Activated CD8-positive, alpha-beta T cell treated with anti-CD3 and anti-CD28 coated beads, Interleukin-2, amount 10 ng/mL, durations not matched to agents 7 days and 5 days (primary cell): ENCODE data around the gene PSMC1. TPM values are rescaled to one million over a fixed set of nuclear protein-coding genes. Genes with fewer than 3 reads are reported as not detected.
"Not testable (repeated sequence)": the region's sequence is repeated elsewhere in the genome, so short reads cannot be mapped to it uniquely, and the experiment has no call there.

ENCODE experiments used
- ATAC-seq: fragments of 150-1000 bp; cut with Tn5 transposase; one replicate; pipeline ENCODE4 v1.10.0; 2021; ENCODE audit warnings: moderate library complexity
- CTCF ChIA-PET: fragments of 350-600 bp; sonication (Branson Sonifier 250); formaldehyde crosslinking; loops from one replicate; lab custom pipeline; 2021; ENCODE audit warnings: antibody characterized with exemption; lab: Charles Lee
- POLR2A ChIA-PET: fragments of 350-600 bp; sonication (Branson Sonifier 250); formaldehyde crosslinking; loops from one replicate; lab custom pipeline; 2021; ENCODE audit warnings: antibody characterized with exemption; lab: Charles Lee
- DNase-seq: peaks from one replicate; pipeline ENCODE4 v3.0.0-alpha.2; 2020
- H3K27ac Mint-ChIP-seq: one replicate; pipeline ENCODE4 v1.8.0; 2021; ENCODE audit warnings: mild to moderate bottlenecking, mixed read lengths
- H3K27me3 Mint-ChIP-seq: one replicate; pipeline ENCODE4 v1.8.0; 2021; ENCODE audit warnings: low read depth, mixed read lengths
- H3K36me3 Mint-ChIP-seq: one replicate; pipeline ENCODE4 v1.8.0; 2021; ENCODE audit warnings: low read depth, mixed read lengths
- H3K4me1 Mint-ChIP-seq: one replicate; pipeline ENCODE4 v1.8.0; 2021; ENCODE audit warnings: low read depth, mixed read lengths
- H3K4me3 Mint-ChIP-seq: one replicate; pipeline ENCODE4 v1.8.0; 2021; ENCODE audit warnings: mild to moderate bottlenecking, mixed read lengths
- H3K9me3 Mint-ChIP-seq: one replicate; pipeline ENCODE4 v1.8.0; 2022; ENCODE audit warnings: mixed read lengths; ENCODE audit not compliant: insufficient read depth
- total RNA-seq, 2 experiments: library from RNA; stranded (reverse); gene quantifications; one replicate each; pipeline ENCODE4 v1.2.3, GENCODE V29; 2021

Gene PSMC1
- total RNA-seq, result 10 to 100 TPM; 83.5 to 88.9 TPM

GRCh38 chr14:90256354-90257131, at the start of gene PSMC1:
Gene PSMC1, plus strand, starts transcription at chr14:90256553. Its CDS starts 45 bp downstream, at chr14:90256598.
- CTCF ChIA-PET, result interaction anchor here (1.1 to 2.5 kb wide), 7 partner anchors 9 to 502 kb away, joined by 3 to 10 read pairs (median 6); no protein-coding TSS in a partner anchor
- ATAC-seq (peak; percentile 97), DNase-seq (peak; percentile 92)
- POLR2A ChIA-PET, result interaction anchor here (0.7 to 3.5 kb wide), 9 partner anchors 8 to 626 kb away, joined by 3 to 20 read pairs (median 3); partner anchors contain the start of gene TDP1
- peaks cover 26% of the 10 kb centered on the region for H3K4me1 Mint-ChIP-seq
- no peaks in the 10 kb centered on the region for H3K9me3 Mint-ChIP-seq
- peak within 1 kb of the TSS; percentile 93 for H3K4me3 Mint-ChIP-seq
- peaks cover 4% of the 10 kb centered on the region for H3K27me3 Mint-ChIP-seq
- H3K36me3 Mint-ChIP-seq, result peaks cover 43% of the 10 kb centered on the region
- peak within 1 kb of the TSS; percentile 95 for H3K27ac Mint-ChIP-seq

DNA sequence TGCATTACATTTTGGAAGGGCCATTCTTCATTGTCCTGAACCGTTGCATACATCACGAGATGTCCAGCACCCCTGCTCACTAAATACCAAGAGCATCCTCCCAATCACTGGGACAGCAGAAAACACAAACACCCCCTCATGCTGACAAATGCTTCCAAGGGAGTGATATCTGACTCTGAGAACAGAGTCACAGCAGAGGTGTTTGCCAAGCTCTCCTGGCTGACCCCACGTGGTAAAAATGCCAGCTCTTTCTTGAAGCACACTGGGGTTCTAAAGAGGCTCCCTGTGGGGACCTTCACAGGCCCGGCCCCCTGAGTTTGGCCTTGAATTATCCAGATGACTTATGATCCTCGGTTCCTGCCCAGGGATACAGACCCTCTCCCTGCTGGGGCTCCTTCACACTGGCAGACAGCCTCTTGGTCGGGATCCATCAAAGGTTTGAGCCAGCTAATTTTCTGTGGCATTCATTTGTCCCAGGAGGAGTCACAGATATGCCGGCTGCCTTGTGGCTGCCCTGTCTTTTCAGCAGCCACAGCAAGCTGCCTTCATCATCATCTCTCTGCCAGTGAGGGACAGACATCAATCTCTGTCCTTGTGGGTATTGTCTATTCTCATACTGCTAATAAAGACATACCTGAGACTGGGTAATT, 43.1 kb upstream of the PSMC1 start:
- H3K36me3 Mint-ChIP-seq, result peaks cover 2% of the 10 kb centered on the region
- no peak overlapping the region for H3K4me3 Mint-ChIP-seq
- POLR2A ChIA-PET, result no interaction called here
- H3K9me3 Mint-ChIP-seq, result no peaks in the 10 kb centered on the region
- H3K27me3 Mint-ChIP-seq, result peaks cover 7% of the 10 kb centered on the region
- no peaks in the 10 kb centered on the region for H3K4me1 Mint-ChIP-seq
- DNase-seq, result no peak
- CTCF ChIA-PET, result no interaction called here
- ATAC-seq, result no peak
- no peak overlapping the region for H3K27ac Mint-ChIP-seq

GRCh38 chr14:90228478-90228877, 27.9 kb upstream of the PSMC1 start:
- H3K4me3 Mint-ChIP-seq, result no peak overlapping the region
- POLR2A ChIA-PET, result no interaction called here
- ATAC-seq (no peak), DNase-seq (no peak)
- H3K27ac Mint-ChIP-seq, result no peak overlapping the region
- no peaks in the 10 kb centered on the region for H3K4me1 Mint-ChIP-seq
- CTCF ChIA-PET, result no interaction called here
- no peaks in the 10 kb centered on the region for H3K36me3 Mint-ChIP-seq
- peaks cover 13% of the 10 kb centered on the region for H3K27me3 Mint-ChIP-seq
- H3K9me3 Mint-ChIP-seq, result no peaks in the 10 kb centered on the region

- POLR2A ChIA-PET, H3K27ac Mint-ChIP-seq, ATAC-seq, DNase-seq, H3K36me3 Mint-ChIP-seq, H3K9me3 Mint-ChIP-seq, CTCF ChIA-PET, H3K4me1 Mint-ChIP-seq, H3K4me3 Mint-ChIP-seq: not testable (repeated sequence)
- peaks cover 10% of the 10 kb centered on the region for H3K27me3 Mint-ChIP-seq
These were observed 26.4 kb upstream of the PSMC1 start for GRCh38 chr14:90229942-90230341.

- peak; percentile 77 for DNase-seq
- CTCF ChIA-PET, result interaction anchor here (0.6 to 3.8 kb wide), 22 partner anchors 8 to 455 kb away, joined by 3 to 36 read pairs (median 4); partner anchors contain the start of genes EFCAB11, PSMC1 and TDP1
- POLR2A ChIA-PET, result no interaction called here
- Mint-ChIP-seq H3K4me1 (peaks cover 3% of the 10 kb centered on the region), H3K27ac (no peak overlapping the region), H3K27me3 (peaks cover 11% of the 10 kb centered on the region), H3K4me3 (no peak overlapping the region), H3K9me3 (peaks cover 26% of the 10 kb centered on the region), H3K36me3 (peaks cover 6% of the 10 kb centered on the region)
- peak; percentile 81 for ATAC-seq
These were observed 21.0 kb upstream of the PSMC1 start for GRCh38 chr14:90235179-90235976.

DNA sequence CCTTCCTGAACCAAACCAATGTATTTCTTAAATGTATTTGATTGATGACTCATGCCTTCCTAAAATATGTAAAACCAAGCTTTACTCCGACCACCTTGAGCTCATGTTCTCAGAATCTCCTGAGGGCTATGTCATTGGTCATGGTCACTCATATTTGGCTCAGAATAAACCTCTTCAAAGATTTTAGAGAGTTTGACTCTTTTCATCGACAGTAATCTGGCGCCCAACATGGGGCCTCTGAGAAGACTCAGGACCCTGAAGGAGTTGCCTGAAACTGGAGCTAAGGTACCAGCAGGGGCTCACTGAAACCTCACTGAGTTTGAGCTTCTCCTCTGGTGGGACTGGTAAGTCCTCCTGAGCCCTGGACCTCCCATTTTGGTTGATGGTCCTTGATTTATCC, 17.2 kb upstream of the PSMC1 start:
- Mint-ChIP-seq H3K27ac (no peak overlapping the region), H3K27me3 (peaks cover 7% of the 10 kb centered on the region), H3K36me3 (peaks cover 8% of the 10 kb centered on the region), H3K9me3 (peaks cover 38% of the 10 kb centered on the region), H3K4me1 (peaks cover 3% of the 10 kb centered on the region), H3K4me3 (no peak overlapping the region)
- ChIA-PET CTCF (no interaction called here), POLR2A (no interaction called here)
- no peak for DNase-seq
- ATAC-seq, result no peak

DNA sequence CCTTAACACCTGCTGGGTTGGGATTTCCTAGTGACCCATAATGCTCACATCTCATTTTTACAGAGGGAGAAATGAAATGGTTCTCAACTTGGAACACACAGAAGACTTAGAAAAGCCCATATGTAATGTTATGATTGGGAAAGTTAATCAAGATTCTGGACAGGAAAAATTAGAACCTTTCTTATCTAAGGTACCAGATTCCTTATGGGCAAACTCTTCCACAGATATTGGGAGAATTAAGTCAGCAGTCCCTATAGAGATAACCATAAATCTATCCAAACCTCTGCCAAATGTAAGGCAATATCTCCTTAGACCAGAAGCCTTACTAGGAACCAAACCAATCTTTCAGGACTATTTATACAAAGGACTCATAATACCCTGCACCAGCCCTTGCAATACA, 13.9 kb upstream of the PSMC1 start:
- ChIA-PET POLR2A (no interaction called here), CTCF (no interaction called here)
- peaks cover 38% of the 10 kb centered on the region for H3K9me3 Mint-ChIP-seq
- no peak overlapping the region for H3K4me3 Mint-ChIP-seq
- no peak overlapping the region for H3K27ac Mint-ChIP-seq
- no peaks in the 10 kb centered on the region for H3K4me1 Mint-ChIP-seq
- ATAC-seq (no peak), DNase-seq (no peak)
- H3K27me3 Mint-ChIP-seq, result peaks cover 2% of the 10 kb centered on the region
- H3K36me3 Mint-ChIP-seq, result peaks cover 8% of the 10 kb centered on the region

DNA sequence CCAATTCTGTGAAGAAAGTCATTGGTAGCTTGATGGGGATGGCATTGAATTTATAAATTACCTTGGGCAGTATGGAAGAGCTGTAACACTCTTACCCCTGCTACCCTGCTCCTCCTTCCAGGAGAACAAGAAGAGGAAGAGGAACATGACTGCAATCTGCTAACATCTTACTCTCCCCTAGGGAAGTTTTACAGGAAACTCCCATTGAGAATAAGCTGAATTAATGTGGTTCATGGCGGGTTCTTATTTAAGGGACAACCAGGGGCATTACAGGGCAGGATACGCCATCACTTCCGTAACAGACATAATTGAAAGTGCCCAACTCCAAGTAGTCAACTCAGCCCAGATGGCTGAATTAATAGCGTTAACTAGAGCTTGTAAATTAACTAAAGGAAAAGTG, 9.4 kb upstream of the PSMC1 start:
- ATAC-seq (no peak), DNase-seq (no peak)
- no peak overlapping the region for H3K27ac Mint-ChIP-seq
- no peaks in the 10 kb centered on the region for H3K4me1 Mint-ChIP-seq
- ChIA-PET CTCF (interaction anchor here (1.6 kb wide), 1 partner anchor 11 kb away, joined by 4 read pairs; no protein-coding TSS in a partner anchor), POLR2A (no interaction called here)
- H3K27me3 Mint-ChIP-seq, result peaks cover 2% of the 10 kb centered on the region
- H3K4me3 Mint-ChIP-seq, result no peak overlapping the region
- peaks cover 4% of the 10 kb centered on the region for H3K9me3 Mint-ChIP-seq
- no peaks in the 10 kb centered on the region for H3K36me3 Mint-ChIP-seq

- H3K36me3 Mint-ChIP-seq, ATAC-seq, H3K4me3 Mint-ChIP-seq, POLR2A ChIA-PET, H3K27ac Mint-ChIP-seq, H3K9me3 Mint-ChIP-seq, H3K4me1 Mint-ChIP-seq, DNase-seq, H3K27me3 Mint-ChIP-seq: not testable (repeated sequence)
- CTCF ChIA-PET, result interaction anchor here (1.6 kb wide), 1 partner anchor 12 kb away, joined by 4 read pairs; no protein-coding TSS in a partner anchor
These were observed 8.9 kb upstream of the PSMC1 start for GRCh38 chr14:90247441-90247840.

DNA sequence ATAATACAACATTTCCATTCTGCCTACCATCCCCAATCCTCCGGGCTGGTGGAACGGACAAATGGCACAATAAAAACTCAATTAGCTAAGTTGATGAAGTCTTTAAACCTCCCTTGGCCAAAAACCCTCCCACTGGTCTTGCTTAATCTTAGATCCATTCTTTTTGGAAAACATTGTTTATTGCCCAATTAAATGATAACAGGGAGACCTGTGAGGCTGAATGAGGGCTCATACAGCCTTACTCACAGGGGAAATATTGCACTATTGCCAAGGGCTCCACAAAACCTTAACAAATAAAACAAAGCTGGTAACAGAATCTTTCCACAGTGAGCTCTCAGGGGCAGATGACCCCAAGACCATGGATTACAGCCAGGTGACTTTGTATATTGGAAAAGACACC, 7.8 kb upstream of the PSMC1 start:
- Mint-ChIP-seq H3K36me3 (no peaks in the 10 kb centered on the region), H3K27me3 (peaks cover 4% of the 10 kb centered on the region), H3K9me3 (no peaks in the 10 kb centered on the region), H3K27ac (no peak overlapping the region), H3K4me3 (no peak overlapping the region), H3K4me1 (no peaks in the 10 kb centered on the region)
- CTCF ChIA-PET, result no interaction called here
- DNase-seq (no peak), ATAC-seq (no peak)
- POLR2A ChIA-PET, result no interaction called here

DNA sequence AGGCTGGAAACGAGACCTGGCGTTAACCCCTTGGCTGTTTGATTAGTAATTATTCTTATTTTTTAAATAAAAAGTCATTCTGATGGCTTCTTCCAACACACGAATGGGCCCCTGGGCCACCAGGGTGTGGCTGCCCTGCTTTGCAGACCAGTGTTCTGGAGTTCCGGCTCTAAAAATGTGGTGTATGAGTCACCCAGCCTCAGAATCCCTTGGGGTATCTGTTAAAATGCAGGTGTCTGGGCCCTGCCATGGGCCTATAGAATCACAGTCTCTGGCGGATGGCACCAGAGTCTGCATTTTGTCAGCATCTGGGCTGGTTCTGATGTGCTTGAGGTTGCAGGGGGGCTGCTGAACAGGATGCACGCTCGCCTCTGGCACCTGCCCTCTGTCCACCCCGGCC, 2.5 kb upstream of the PSMC1 start:
- no peak for ATAC-seq
- CTCF ChIA-PET, result interaction anchor here (1.0 kb wide), 1 partner anchor 18 kb away, joined by 3 read pairs; no protein-coding TSS in a partner anchor
- no peak for DNase-seq
- peaks cover 4% of the 10 kb centered on the region for H3K27me3 Mint-ChIP-seq
- H3K9me3 Mint-ChIP-seq, result no peaks in the 10 kb centered on the region
- H3K36me3 Mint-ChIP-seq, result peaks cover 23% of the 10 kb centered on the region
- H3K27ac Mint-ChIP-seq, result no peak overlapping the region
- peaks cover 24% of the 10 kb centered on the region for H3K4me1 Mint-ChIP-seq
- POLR2A ChIA-PET, result interaction anchor here (1.7 kb wide), 1 partner anchor 298 kb away, joined by 4 read pairs; the partner anchor contains the start of gene TDP1
- no peak overlapping the region for H3K4me3 Mint-ChIP-seq
